GM18858 (cell line): ENCODE results near the gene YPEL2.
"Not testable (repeated sequence)": the region's sequence is repeated elsewhere in the genome, so short reads cannot be mapped to it uniquely, and the experiment has no call there.

Experiments
- ATAC-seq: cut with Tn5 transposase; IDR thresholded peaks from one replicate; pipeline ENCODE4 v1.9.1; 2021; ENCODE audit not compliant: unreplicated experiment

The YPEL2 gene

DNA sequence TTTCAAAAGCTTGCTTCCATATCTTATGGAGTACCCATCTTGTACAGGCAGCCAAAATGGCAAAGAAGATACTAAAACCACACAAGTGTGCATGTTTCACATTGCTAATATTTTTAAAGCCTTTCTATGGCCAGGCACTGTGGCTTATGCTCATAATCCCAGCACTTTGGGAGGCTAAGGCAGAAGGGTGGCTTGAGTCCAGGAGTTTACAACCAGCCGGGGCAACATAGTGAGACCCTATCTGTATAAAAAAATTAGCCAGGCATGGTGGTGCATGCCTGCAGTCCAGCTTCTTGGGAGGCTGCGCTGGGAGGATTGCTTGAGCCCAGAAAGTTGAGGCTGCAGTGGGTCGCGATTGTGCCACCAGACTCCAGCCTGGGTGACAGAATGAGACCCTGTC is 71.3 kb downstream of the YPEL2 start:
- no peak for ATAC-seq

DNA sequence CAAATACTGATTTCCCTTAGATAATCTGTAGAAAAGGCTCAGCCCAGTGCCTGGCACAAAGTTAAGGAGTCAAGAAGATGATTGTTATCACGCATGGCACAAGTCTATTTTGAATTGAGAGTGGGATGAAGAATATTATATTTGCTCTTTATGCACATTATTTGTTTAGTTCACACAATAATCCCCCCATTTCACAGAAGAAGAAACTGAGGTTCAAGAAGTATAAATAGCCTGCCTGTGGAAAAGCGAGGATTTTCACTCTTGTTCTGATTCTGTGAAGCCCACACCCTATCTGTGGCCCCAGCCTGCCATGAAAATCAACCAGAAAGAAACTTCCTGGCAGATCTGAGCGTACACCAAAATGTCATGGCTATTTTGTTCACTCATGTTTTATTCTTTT is 73.0 kb downstream of the YPEL2 start:
- no peak for ATAC-seq

DNA sequence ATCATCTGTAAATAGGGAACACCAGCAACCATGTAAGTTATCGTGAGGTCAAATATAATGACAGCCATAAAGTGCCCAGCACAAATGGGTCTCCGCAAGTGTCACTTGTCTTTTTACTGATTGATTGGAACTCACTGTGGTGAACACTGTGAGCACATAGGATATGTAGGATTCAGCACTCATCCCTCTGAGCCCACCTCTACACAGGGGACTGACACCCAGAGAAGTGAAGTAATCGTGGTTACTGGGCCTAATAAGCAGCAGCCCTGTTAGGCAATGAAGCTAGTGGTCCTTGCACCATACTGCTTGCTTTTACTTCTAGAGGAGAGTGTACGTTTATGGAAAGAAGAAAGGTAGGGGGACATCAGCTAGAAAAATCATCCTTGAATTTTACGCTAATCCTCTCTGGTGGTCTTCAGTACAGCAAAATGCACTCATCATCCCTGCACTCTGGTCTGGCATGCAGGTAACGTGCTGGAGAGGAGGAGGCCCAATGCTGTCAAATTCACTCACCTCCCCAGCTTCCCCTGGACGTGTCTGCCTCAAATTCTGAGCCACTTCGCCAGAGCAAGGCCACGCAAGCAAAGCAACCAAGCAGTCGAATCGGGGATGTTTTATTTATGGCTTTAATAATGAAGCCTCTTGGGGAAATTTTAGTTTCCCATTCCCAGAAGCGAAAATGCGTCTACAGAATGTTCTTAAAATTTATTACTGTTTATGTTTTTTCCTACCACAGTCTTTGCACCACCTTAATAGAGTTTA is 74.7 kb downstream of the YPEL2 start:
- no peak for ATAC-seq

DNA sequence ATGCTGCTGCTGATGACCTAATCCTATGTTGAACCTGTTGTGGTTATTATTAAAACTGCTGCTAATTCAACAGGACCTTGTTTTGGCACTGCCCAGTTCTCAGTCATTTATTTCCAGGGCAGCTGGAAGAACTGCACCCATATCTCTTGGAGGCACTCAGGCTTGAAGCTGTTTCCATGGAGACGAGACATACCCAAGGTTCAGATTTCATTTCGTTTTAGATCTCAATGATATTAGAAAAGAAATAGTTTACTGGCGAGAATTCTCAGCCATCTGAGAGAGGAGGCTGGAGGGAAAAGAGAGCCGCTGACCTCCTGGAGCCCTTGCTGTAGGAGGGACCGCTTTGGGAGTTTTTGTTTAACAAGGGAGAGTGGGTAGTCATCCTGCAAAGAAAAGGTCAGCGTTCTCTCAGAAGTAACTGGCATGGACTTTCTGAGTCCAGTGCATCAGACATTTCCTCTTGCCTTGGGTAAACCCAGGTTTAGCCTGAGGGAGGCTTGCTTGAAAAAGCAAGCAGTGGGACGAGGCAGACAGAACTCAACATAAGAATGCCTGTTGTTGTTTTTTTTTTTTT is 75.4 kb downstream of the YPEL2 start:
- ATAC-seq = no peak

DNA sequence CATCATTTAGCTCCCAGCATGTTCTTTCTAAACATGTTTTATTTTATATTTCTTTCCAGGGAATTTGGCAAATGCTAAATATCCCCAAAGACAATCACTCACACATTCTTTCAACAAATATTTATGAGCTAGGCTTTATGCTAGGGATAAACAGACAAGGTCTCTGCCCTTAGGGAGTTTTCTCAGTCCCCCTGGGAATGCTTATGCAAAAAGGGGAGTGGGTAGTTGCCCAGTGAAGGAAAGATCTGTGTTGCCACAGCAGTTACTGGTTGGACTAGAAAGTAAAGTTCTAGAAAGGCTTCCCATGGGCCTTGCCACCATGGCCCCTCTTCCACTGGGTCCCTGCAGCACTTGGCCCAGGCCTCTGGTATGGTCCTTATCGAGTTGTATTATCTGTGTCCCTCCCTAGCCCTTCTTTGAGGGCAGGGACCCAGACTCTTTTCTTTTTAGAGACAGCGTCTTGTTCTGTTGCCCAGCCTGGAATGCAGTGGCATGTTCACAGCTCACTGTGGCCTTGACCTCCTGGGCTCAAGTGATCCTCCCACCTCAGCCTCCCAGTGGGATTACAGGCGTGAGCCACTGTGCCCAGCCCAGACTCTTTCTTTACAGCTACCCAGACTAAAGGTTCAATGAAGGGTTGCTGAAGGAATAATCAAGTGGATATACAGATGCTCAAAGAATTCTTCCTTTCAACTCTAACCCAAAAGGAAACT is 78.0 kb downstream of the YPEL2 start:
- no peak for ATAC-seq

DNA sequence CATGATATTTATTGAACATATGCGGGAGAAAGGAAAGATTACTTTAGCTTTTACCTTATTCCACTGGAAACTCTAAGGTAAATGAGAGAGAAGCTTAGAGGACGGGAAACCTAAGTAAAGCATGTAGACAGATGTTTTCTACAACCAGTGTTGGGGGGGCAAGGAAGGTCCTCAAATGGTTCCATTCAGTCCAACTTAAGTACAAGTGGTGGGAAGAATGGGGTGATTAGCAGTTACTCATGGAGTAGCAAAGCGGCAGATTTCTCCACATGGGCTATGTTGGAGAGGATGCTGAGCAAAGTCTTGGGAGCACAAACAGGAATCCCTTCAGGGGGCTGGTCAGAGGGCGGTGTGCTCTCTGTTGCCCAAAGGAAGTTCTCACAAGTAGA is 78.6 kb downstream of the YPEL2 start:
- no peak for ATAC-seq

DNA sequence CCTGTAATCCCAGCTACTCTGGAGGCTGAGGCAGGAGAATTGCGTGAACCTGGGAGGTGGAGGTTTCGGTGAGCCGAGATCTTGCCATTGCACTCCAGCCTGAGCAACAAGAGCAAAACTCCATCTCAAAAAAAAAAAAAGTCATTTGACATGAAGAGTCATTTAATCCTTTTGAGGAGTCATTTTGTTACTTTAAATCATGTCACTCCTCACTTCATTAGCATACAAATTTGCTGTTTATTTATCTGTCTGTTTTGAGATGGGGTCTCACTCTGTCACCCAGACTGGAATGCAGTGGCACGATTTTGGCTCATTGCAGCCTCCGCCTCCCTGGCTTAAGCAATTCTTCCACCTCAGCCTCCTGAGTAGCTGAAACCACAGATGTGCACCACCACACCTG is 81.0 kb downstream of the YPEL2 start:
- ATAC-seq = not testable (repeated sequence)

DNA sequence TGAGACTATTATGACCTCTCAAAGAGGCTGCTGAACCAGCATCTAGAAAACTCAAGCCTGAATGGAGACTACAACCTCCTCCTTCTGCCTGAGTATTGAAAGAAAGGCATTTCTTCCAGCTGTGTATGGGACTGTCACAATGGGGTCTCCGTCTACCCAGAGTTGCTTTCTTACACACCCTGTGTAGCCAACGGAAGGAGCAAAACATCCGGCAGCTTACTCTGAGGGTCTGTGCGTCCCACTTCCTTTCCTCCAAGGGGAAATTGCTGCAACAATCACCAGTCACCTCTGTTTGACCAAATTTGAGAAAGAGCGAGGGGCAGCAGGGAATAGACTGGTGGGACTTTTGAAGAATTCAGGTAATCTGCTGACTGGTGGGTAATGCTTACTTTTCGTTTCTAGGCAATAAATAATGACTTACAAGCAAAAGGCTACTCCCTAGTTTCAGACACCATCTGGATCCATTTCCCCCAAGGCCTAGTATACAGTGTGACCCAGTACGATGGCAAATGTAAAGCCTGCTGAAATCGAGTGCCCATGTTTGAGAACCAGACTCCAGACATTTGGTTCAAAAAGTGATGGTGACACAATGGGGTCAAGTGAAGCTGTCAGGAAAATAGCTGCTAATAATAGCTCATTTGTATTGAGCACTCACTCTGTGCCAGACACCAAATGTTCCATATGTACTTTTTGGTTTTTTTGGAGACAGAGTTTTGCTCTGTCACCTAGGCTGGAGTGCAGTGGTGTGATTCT is 81.7 kb downstream of the YPEL2 start:
- no peak for ATAC-seq

DNA sequence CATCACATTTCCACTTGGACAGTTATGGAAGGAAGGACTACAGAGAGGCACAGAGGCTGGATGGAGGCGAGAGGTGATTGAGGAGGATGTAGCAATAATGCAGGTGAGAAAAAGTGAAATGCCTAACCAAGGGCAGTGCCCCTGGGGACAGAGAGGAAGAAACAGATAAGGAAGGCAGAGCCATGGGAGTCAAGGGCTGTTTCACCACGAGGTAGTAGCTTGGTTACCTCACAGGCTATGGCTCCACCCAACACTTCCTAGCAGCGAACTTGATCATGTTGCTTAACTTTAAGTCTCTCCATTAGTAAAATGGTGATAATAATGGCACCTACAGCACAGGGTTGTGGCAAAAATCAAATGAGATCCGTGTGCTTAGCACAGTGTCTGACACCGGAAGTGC is 83.9 kb downstream of the YPEL2 start:
- no peak for ATAC-seq

DNA sequence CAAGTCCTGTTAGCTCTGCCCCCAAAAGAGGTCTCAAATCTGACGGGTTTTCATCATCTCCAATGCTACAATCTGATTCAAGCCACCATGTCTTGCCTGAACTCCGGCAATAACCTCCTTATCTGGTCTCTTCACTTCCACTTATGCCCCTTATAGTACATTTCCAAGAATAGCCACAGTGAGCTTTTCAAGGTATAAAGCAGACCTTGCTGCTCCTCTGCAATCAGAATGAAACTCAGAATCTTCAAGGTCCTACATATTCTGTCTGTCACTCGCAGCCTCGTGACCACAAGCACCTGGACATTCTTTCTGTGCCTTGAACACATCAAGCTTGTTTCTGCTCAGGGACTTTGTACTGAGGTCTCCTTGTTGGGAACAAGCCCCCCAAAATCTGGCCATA is 84.7 kb downstream of the YPEL2 start:
- no peak for ATAC-seq

DNA sequence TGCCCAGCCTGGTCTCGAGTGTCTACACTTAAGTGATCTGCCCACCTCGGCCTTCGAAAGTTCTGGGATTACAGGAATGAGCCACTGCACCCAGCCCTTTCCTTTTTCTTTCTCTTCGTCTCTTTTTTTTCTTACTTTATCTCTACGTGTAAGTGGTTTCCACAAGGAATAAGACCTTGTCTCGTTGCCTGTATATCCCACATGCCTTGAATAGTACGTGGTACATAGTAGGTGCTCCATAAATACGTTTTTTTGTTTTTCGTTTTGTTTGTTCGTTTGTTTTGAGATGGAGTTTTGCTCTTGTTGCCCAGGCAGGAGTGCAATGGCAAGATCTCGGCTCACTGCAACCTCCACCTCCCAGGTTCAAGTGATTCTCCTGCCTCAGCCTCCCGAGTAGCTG is 86.0 kb downstream of the YPEL2 start:
- ATAC-seq = no peak

DNA sequence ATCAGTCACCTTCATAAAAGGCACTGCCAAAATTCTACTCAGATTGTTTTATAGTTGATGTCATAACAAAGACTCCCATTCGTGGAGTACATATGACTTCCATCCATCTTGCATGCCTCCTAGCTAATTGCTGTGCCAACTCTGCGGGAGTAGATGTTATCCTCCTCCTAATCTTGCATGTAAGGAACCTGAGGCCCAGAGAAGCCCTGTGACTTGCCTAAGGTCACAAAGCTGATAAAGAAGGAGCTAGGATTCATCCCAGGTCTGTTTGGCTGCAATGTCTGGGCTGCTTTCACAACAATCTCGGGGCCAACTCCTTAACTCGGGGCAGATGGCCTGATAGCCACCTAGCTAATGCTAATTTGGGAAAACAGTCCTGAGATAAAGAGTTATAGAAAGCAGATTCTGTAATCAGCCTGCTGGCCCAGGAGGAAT is 87.3 kb downstream of the YPEL2 start:
- no peak for ATAC-seq

DNA sequence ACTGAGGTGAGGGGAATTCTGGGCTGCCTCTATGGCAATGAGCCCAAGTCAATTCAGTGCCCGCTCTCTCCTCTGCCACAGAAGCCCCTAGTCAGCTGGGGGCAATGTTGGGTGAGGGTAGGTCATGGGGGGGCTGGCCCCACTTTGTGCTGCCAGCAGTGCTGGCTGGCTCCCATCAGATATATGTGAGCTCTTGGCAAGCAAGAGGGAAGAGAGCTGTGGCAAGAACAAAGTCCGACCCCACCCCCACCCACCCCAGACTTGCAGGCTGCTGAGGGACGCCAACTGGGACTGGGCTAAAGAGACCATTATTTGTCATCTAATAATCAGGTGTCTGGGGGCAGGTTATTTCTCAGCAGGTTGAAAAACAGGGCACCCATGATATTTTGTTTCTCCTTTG is 89.4 kb downstream of the YPEL2 start:
- no peak for ATAC-seq

DNA sequence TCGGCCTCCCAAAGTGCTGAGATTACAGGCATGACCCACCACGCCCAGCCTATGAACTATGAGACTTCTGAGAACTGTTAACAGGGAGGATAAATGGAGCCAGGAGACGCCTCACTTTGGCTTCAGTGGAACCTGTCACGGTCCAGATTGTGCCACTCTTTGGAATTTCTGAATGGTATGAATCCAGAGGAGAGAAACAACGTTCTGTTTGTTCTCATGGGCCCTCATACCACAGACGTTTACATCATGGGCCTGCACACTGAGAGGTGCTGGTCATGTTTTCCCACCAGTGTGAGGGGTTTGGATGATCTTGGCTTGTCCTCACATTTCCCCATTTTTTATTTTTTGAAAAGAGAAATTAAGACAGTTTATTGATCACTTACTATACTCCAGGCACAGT is 90.3 kb downstream of the YPEL2 start:
- no peak for ATAC-seq

DNA sequence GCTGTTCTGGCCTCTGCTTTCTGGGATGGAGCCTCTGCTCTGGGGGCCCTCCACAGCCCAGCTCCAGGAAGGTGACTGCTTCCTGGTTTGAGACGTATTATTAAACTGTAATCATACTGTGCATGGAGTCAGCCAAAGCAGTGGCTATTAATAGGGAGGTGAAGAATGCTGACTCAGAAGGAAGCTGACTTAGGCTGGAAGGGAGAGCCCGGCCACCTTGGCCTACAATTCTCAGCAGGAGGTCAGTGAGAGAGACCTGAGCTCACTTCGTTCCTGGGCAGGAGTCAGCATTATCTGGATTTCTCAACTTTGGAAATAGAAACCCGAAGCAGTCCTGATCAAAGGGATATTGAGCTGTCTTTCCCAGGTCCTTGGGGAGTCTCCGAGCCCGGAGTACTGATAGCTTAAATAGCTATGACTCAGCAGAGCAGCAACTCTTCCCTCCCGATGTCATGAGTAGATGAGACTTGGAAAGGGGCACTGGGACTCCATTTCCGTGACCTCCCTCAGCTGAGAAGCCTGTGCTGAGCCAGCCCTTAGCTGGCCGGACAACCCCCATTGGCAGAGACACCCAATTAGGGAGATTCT is 91.8 kb downstream of the YPEL2 start:
- ATAC-seq = no peak

DNA sequence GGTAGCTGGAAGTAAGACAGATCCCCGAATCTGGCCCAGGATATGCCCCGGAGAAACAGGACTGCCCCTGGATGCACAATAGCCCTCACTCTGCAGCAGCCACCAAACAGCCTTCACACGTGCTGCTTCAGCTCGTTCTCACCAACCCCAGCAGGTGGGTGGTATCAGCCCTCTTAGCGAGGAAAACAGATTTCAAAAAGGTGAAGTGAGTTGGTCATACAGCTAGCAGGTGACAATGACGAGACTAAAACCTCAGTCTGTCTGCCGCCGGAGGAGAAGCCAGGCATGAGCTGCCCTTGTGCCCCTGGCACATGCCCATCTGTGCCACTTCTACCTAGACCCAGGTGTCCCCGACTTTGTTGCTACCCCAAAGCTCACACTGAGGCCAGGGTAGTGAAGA is 92.4 kb downstream of the YPEL2 start:
- ATAC-seq = no peak

DNA sequence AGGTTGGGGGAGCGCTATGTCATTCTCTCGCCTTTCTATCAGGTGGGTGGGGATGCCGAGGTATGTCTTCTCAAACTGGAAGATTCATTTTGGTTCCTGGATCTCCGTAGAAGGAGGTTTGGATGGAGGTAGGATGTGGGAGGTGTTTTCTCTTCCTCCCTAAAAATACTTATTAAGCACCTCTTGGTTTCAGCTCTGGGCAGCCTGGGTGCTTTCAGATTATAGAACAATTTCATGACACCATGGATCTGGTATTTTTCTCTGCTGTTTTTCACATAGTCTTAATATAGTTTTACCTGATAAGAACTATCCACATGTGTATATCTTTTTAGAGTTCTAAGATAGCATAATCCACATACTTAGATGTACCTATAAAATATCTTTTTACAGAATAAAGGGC is 92.9 kb downstream of the YPEL2 start:
- ATAC-seq = no peak

DNA sequence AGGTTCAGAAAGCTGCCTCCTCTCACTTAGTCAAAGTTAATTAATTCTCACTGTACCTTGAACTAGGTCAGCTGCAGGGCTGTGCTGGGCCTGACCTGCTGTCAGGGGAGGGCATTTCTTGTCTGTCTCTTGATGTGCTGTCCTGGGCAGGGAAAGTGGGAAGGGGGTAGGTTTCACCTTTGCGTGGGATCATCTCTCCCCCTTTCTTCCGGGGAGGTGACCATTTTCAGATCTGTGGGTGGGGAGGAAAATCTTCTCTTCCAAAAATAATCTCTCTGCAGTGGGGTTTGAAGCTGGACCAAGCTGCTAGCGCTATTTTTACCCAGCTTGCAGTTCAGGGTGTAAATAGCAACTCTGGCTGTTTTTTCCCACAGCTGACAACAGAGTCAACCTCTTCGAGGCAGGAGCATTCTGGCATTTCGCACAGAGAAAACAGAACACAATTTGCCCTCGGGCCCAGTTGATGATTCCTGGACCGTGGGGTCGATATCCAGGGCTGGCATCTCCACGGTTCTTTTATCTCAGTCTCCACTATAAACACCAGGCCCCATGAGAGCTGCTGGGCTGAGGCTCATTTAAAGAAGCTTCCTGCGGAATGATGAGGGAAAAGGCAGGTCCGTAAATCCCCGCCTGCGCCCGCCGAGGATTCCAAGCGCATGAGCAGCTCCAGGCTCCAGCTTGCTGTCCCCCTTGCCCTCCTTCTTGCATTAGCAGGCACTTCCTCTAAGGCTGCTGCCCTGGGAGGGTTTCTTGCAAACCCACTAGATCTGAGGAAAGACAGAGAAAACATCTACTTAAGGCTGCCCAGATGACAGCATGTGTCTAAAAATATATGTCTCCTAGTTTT is 93.9 kb downstream of the YPEL2 start:
- no peak for ATAC-seq

DNA sequence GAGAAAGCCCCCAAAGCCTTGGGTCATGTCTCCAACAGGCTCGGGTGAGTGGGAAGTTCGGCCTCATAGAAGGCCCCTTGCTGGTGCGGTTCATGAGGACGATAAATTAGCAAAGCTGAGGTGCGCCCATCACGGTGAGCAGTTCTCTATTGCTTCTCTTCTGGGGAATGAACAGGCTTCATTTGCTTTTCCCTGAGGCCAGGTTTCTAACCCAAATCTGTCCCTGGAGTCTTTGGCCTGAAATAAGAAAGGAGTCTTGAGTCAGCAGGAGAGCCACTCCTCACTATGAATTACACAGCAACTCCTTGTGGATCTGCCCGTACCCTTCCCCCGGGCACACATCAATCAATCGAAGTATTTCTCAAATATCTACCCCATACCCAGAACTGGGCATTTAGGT is 94.6 kb downstream of the YPEL2 start:
- no peak for ATAC-seq

DNA sequence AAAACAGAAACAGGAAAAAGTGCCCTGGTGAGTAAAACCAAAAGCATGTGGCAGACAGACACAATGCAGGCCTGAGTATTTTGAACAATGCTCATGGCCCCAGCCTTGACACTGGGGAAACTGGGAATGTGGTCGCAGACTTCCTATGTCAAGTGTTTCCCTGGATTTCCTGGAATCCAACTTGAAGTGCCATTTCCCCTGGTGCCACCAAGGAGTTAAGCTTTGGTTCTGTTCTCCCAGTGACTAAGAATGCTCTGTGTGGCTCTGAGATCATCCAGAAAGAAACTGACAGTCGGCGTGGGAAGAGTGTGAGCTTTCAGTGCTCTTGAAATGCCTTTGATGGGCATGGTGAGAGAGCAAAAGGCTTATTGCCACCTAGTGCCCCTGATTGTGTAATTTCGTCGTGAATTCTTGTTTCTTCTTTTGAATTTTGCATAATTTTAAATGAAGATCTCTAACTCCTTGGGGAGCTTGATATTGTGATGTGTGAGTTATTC is 96.0 kb downstream of the YPEL2 start:
- no peak for ATAC-seq
